NB4 (cell line): ENCODE data around the gene CIROP.

Experiments
- CTCF ChIP-seq: IDR thresholded peaks from one replicate; pipeline ENCODE4 v1.5.1; 2012; ENCODE audit warnings: low read depth, low read length
- MYC ChIP-seq: IDR thresholded peaks from 2 replicates; pipeline ENCODE4 v1.6.1; 2011; ENCODE audit warnings: low read depth, low read length
- POLR2A ChIP-seq: IDR thresholded peaks from 2 replicates; pipeline ENCODE4 v1.6.1; 2011; ENCODE audit warnings: mild to moderate bottlenecking; ENCODE audit not compliant: insufficient read length; ENCODE audit errors: extremely low read depth
- TF ChIP-seq, protein P1 (sequence below): IDR thresholded peaks from 2 replicates; pipeline ENCODE4 v1.6.1; 2011; ENCODE audit warnings: low read depth, low read length

- TF ChIP-seq POLR2A (no peak), CTCF (peak; percentile 99), MYC (no peak)
- TF ChIP-seq, protein P1, sequence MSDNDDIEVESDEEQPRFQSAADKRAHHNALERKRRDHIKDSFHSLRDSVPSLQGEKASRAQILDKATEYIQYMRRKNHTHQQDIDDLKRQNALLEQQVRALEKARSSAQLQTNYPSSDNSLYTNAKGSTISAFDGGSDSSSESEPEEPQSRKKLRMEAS, result peak; percentile 62
Measured at GRCh38 chr14:23120541-23121251, 15.9 kb upstream of the CIROP start.
